HG02970 (cell line): ENCODE results near the gene NEMP1.
"Not testable (repeated sequence)": the region's sequence is repeated elsewhere in the genome, so short reads cannot be mapped to it uniquely, and the experiment has no call there.

Source experiments
- ATAC-seq: cut with Tn5 transposase; IDR thresholded peaks from one replicate; pipeline ENCODE4 v1.9.1; 2021; ENCODE audit warnings: mild to moderate bottlenecking, moderate library complexity, moderate number of reproducible peaks; ENCODE audit not compliant: unreplicated experiment, low FRiP score

The NEMP1 gene

GRCh38 chr12:57063991-57064685, 14.5 kb downstream of the NEMP1 start:
- peak; percentile 67 for ATAC-seq

DNA sequence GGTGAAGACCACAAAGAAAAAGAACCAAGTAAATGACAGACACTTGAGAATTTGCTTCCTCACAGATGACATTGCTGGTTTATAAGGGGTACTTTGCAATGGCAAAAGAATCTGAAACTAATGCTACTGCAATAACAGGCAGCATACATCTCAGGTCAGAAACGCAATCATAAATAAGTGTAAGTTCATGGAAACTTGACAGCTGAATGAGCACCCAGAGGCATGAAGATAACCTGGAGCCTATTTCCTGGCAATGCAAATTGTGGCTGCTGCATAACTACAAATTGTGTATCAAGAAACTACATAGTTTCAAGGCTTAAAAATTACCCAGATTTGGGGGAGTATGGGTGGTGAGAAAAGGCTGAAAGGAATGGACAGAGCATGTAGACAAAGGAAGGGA, 20.1 kb downstream of the NEMP1 start:
- no peak for ATAC-seq

DNA sequence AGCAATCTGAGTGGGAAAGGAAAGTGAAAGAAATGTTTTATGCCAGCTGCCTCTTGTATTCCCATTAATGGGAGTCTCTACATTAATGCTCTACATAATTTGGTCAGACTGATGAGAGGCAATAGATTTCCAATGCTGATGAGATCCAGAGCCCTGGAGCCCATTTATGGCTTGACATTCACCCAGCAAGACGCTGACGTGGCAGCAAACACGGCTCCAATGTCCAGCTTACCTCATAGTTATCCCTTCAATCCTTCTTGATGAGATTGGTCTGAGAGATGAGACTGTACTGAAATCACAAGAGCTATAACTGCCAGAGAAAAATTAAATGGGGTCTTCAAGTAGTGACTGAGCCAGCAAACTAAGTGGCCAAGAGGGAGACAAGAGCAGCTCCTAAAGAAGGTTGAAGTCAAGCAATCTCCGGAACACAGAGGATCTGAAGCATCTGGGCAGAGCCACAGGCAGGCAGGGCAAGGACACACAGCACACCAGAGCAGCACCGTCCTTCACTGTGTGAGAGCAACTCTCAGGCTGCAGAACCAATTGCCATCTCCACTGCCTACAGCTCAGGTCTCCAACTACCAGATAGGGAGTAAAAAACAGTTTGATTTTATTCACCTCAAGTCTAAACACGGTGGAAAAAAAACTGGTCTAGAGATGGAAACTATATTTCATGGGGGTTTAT, 21.4 kb downstream of the NEMP1 start:
- ATAC-seq, result no peak

GRCh38 chr12:57055824-57056223, 22.8 kb downstream of the NEMP1 start:
- ATAC-seq, result no peak

GRCh38 chr12:57053901-57054300, 24.7 kb downstream of the NEMP1 start:
- not testable (repeated sequence) for ATAC-seq

DNA sequence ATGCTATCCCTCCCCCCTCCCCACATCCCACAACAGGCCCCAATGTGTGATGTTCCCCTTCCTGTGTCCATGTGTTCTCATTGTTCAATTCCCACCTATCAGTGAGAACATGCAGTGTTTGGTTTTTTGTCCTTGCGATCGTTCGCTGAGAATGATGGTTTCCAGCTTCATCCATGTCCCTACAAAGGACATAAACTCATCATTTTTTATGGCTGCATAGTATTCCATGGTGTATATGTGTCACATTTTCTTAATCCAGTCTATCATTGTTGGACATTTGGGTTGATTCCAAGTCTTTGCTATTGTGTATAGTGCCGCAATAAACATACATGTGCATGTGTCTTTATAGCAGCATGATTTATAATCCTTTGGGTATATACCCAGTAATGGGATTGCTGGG, 25.4 kb downstream of the NEMP1 start:
- not testable (repeated sequence) for ATAC-seq

- no peak for ATAC-seq
Measured at GRCh38 chr12:57051011-57051410, 27.6 kb downstream of the NEMP1 start.

GRCh38 chr12:57049890-57050289, 28.7 kb downstream of the NEMP1 start, which contains the start of gene MYO1A:
MYO1A (minus strand) TSS chr12:57050129; CDS start chr12:57048323, 1,806 bp downstream.
- no peak for ATAC-seq

DNA sequence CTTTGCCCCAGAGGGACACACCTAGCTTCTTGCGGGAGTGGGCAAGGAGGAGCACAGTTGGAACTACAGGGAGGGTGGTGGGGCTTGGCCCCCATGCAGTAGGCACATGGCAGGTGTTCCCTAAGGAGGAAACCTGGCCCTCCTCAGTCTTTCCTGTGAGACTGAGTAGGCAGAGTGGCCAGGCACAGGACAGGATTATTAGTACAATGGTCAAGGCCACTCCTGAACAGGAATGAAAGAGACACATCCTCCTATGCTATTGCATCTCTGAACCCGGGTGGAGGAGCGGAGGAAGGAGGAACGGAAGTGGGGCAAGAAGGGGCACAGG, 29.5 kb downstream of the NEMP1 start:
- ATAC-seq, result no peak

GRCh38 chr12:57048423-57049118, 30.0 kb downstream of the NEMP1 start:
- ATAC-seq, result no peak

DNA sequence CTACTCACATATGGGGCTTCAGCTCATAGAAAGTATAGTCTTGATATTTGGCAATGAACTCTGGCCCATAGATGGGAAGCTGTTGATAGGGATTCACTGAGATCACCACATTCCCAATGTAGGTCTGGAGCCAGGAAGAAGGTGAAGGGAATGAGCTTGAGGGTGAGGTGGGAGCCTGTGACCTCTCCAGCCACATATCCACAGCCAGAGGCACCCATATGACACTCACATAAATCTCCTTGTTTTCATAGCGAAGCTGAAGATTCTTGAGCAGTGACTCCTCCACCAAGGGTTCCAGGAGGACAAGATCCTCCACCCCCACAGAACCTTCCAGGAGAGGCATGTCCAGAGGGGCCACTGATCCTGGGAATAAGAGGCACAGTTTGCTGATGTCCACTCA, 30.6 kb downstream of the NEMP1 start:
- ATAC-seq, result no peak

DNA sequence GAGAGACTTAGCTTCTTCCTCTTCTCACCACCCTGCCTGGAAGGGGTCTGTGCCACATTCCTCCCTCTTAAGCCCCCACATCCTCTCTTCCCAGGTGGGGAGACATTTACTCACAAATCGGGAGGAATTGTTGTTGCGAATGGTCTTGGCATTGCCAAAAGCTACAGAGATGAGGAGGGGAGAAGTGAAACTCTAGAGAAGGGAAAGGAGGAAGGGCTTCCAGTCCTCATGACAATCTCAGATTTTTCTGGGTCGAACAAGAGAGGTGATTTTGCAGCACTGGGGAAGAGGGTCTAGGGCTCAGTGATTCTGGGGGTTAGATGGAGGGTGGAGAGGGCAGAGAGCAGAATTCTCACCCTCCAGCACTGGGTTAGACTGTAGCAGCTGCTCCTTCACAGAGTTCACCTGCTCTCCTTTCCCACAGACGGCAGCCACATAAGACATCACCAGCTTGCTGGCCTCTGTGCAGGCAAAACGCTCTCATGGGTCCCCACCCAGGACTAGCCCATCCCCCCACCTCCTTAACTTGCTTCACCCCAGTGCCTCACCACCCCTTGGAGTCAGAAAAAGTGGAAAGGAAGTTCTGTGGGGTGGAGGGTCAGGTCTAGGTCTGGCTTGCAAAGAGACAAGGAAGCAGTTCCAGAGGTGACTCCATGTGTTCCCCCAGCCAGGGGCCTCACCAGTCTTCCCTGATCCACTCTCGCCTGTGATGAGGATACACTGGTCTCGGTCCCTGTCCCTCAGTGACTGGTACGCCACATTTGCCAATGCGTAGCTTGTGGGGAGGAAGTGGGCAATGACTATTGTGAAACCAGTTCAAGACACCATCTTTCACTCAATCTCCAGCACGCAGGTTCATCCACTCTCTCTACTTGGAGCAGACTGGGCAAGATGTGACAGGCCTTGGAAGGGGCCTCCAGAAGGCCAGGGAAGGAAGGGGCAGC, 31.4 kb downstream of the NEMP1 start:
- no peak for ATAC-seq

DNA sequence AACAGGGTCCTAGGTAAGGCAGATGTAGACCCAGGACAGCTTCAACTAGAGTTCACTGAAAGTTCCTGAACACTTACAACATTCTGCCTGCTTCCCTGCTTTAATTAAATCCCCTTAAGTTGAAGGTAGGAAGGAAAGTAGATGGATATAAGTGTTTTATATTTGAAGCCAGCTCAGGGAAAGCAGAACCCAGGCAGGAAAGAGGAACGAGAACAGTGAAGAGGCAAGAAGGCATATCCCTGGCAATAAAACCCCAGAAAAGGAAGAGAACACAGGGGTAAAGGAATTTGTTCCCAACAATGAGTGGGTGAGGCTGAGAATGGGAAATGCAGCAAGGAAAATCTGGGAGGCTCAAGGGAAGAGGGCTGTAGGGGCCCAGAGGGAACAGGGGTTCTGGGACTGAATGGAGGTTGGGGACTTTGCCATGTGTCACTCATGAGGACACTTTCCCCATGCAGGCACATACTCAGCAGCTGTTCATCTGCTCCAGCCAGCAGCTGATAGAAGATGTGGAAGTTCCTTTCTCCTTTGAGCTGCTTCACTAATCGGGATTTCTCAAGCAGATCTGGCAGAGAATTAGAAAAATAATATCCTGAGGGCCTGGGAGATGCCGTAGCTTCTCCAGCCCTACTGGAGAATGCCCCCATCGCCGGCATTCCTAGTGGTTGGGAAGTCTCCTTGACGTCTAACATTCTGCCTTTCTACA, 32.4 kb downstream of the NEMP1 start:
- no peak for ATAC-seq

- ATAC-seq, result no peak
Measured at GRCh38 chr12:57044889-57045288, 33.7 kb downstream of the NEMP1 start.

GRCh38 chr12:57044468-57044867, 34.1 kb downstream of the NEMP1 start:
- no peak for ATAC-seq

- ATAC-seq, result no peak
Measured at GRCh38 chr12:57042695-57043094, 35.9 kb downstream of the NEMP1 start.

DNA sequence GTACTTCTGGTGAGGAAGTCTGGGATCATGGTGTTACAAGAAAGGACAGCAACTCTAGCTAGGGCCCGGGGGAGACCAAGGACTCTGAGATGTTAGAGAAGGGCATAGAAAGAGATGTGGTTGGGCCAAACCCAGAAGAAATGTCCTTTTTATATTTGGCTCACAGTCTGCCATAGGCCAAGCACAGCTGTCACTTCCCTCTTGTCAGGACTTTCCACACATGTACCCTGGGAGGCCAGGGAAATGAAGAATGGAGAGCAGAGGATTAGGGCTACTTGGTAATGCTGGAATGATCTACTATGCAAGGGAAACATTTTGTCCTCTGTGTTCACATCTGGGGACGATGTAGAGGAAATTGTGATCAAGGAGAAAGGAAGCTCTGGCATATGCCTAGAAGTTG, 37.8 kb downstream of the NEMP1 start:
- no peak for ATAC-seq

DNA sequence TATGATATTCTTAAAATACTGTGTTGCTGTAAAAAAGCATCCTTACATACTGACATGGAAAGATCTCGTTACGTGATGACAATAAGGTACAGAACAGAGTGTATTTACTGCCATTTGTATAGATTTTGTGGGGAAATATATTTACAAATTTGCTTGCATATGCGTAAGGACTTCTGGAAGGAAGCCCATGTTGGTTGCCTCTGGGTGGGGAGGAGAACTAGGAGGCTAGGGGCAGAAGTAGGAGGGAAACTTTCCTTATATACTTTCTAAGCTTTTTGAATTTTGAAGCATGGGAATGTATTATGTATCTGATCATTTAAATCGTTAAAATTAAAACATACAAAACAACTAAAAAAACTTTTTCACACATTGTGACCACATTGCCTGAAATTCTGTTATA, 38.4 kb downstream of the NEMP1 start:
- no peak for ATAC-seq

GRCh38 chr12:57039016-57039798, 39.4 kb downstream of the NEMP1 start:
- no peak for ATAC-seq
